Lower leg skin (tissue), 4 donors: ENCODE data around the gene ERN1. TPM values are rescaled to one million over a fixed set of nuclear protein-coding genes. Genes with fewer than 3 reads are reported as not detected.

ENCODE experiments used
- DNase-seq, 2 donors: peaks; one replicate each; pipeline ENCODE4 v3.0.0-alpha.2; 2019; ENCODE audit warnings: low spot score in 2 of 2
- H3K4me3 ChIP-seq: fragments of 200-600 bp; sonication (generic); 2 replicates; pipeline ENCODE4 v1.5.1; 2017; ENCODE audit warnings: mild to moderate bottlenecking, low read depth; ENCODE audit not compliant: poor library complexity, severe bottlenecking
- CTCF ChIP-seq, 3 donors: fragments of 450-650 bp; IDR thresholded peaks; one replicate each; pipeline ENCODE4 v1.5.1; 2016; ENCODE audit warnings: antibody characterized with exemption in 3 of 3, mild to moderate bottlenecking in 3 of 3, moderate library complexity in 2 of 3
- POLR2A ChIP-seq, 2 donors: fragments of 450-650 bp; IDR thresholded peaks; one replicate each; pipeline ENCODE4 v1.6.1; 2016 to 2017; ENCODE audit warnings: antibody characterized with exemption in 2 of 2, mild to moderate bottlenecking in 1 of 2, moderate library complexity in 1 of 2
- WGBS, 2 donors: methylation state at CpG; one replicate each; pipeline ENCODE4 v1.1.5; 2018; 5-methylcytosine and 5-hydroxymethylcytosine counted together
- intact Hi-C: fragments of 100-400 bp; cut with DNase I; formaldehyde crosslinking; loops from one replicate; pipeline ENCODE4 v1.15.0; 2023; ENCODE audit warnings: low total_unique reads
- total RNA-seq, 4 donors: library from RNA; depleted of rRNA; stranded (reverse); fragments of >200 nt; gene quantifications; one replicate each; pipeline ENCODE4 v1.1.0, GENCODE V29; 2016

The ERN1 gene
- total RNA-seq, 4 donors from 2014 or later: 18.2 to 44.0 (median 22.8) TPM

DNA sequence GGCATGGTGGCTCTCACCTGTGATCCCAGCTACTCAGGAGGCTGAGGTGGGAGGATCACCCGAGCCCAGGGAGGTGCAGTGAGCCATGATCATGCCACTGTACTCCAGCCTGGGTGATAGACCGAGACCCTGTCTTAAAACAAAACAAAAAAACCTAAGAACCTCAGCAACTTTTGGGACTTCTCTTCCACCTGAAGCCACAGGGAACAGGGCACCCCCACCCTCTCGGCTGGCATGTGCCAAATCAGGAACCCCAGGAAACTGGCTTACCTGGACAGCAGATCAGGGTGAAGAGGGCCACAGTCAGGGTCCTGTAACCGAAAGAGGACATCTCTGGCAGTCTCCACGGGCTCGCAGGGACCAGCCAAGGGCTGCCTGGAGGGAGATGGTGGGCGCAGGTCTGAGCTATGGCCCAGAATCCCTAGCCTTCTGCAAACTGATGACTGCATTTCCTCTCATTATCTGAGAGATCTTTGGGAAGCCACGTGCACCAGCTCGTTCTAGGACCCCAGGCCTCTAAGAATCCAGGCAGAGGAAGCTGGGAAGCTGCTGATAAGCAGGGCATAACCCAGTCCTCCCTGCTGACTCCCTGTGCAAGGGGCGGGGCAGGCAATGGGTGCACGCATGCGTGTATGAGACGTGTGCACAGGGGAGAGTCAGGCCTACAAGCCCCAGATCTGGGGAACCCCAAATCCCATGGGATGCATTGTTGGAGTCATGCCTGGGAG lies 123.4 kb downstream of the ERN1 start:
- no peak overlapping the region for H3K4me3 ChIP-seq
- intact Hi-C loops: no loop called here
- TF ChIP-seq CTCF (IDR thresholded peaks at IDR 0.05) (no peak), POLR2A (IDR thresholded peaks at IDR 0.05) (no peak)
- WGBS, 2 donors: 59 to 69% methylated on average over 12 to 13 of the region's 13 CpGs
- DNase-seq: peak in 1 of 2 donors; percentile 85

- H3K4me3 ChIP-seq: no peak overlapping the region
- WGBS, 2 donors: 28 to 44% methylated on average over 6 of the region's 6 CpGs
- TF ChIP-seq POLR2A (IDR thresholded peaks at IDR 0.05) (no peak), CTCF (IDR thresholded peaks at IDR 0.05) (no peak)
- peak in 1 of 2 donors; percentile 87 for DNase-seq
- intact Hi-C loops: no loop called here
These were observed 124.2 kb downstream of the ERN1 start for GRCh38 chr17:64005734-64006167.

DNA sequence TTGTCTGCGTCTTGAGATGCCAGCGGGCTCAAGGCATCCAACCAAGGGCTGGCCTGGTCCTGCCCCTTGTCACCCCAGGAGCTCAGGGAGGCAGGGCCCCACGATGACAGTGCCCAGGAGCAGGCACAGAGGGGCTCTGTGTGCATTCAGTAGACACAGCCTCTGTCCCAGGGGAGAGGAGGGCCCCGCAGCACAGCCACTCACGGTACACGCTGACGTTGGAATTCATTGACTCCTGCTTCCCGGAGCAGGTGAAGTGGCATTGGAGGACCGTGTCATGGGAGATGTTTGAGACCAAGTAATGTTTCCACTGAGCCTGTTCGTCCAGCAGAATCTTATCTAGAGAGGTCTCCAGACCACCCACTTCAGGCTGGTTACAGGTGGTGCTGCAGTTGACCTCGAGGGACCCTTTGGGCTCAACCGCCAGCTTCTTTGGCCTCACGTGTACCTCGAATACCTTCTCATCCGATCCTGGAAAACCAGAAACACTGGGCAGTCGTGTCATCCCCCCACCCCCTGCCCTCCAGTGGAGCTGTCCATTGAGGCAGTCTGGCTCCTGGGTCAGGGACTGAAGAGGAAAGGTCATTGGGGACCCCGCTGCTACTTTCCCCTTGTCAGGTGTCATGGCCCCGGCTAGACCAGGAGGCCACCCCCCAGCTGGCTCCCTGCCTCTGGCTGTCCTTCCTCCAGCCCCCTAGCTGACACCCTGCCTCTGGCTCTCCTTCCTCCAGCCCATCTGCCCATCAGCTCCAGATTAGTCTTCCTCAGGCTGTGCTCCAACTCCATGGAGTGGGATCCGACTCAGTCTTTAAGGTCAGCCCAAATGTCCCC lies 124.8 kb downstream of the ERN1 start:
- DNase-seq: peak in 1 of 2 donors; percentile 72
- WGBS, 2 donors: 80 to 84% methylated on average over 19 of the region's 19 CpGs
- intact Hi-C loops: no loop called here
- TF ChIP-seq CTCF (IDR thresholded peaks at IDR 0.05) (no peak), POLR2A (IDR thresholded peaks at IDR 0.05) (no peak)
- H3K4me3 ChIP-seq: no peak overlapping the region

- DNase-seq: peak in 1 of 2 donors; percentile 59
- intact Hi-C loops: no loop called here
- TF ChIP-seq CTCF (IDR thresholded peaks at IDR 0.05) (no peak), POLR2A (IDR thresholded peaks at IDR 0.05) (no peak)
- 92 to 94% methylated on average over 7 of the region's 7 CpGs for WGBS, 2 donors
- no peak overlapping the region for H3K4me3 ChIP-seq
These were observed 125.7 kb downstream of the ERN1 start for GRCh38 chr17:64004218-64004770.

GRCh38 chr17:64003526-64004121 lies 126.3 kb downstream of the ERN1 start:
- WGBS, 2 donors: 84 to 91% methylated on average over 13 of the region's 13 CpGs
- peak in 1 of 2 donors; percentile 79 for DNase-seq
- TF ChIP-seq CTCF (IDR thresholded peaks at IDR 0.05) (no peak), POLR2A (IDR thresholded peaks at IDR 0.05) (no peak)
- no peak overlapping the region for H3K4me3 ChIP-seq
- intact Hi-C loops: no loop called here
